ENCODE data around the gene PIK3CB. TPM values are rescaled to one million over a fixed set of nuclear protein-coding genes. Genes with fewer than 3 reads are reported as not detected.
"Not testable (repeated sequence)": the region's sequence is repeated elsewhere in the genome, so short reads cannot be mapped to it uniquely, and the experiment has no call there.

Gene PIK3CB
- total RNA-seq, 6 experiments from 2014 or later, result 12.6 to 18.3 (median 15.8) TPM

- no peak overlapping the region for H3K27ac Mint-ChIP-seq
- no peak for DNase-seq
Observed at GRCh38 chr3:138785951-138786350, 48.8 kb downstream of the PIK3CB start.

GRCh38 chr3:138785362-138785857, 49.3 kb downstream of the PIK3CB start:
- not testable (repeated sequence) for H3K4me3 Mint-ChIP-seq; H3K27me3 Mint-ChIP-seq (ENCODE audit: insufficient read depth); H3K36me3 Mint-ChIP-seq (ENCODE audit: low read depth)

More at GRCh38 chr3:138785951-138786350, 48.8 kb downstream of the PIK3CB start:
- no peak overlapping the region for H3K4me3 Mint-ChIP-seq
- no peaks in the 10 kb centered on the region for H3K9me3 Mint-ChIP-seq
- TF ChIP-seq CTCF (IDR thresholded peaks at IDR 0.05), result no peak
- peaks cover 8% of the 10 kb centered on the region for H3K36me3 Mint-ChIP-seq (ENCODE audit: low read depth)
- H3K27me3 Mint-ChIP-seq (ENCODE audit: insufficient read depth), result no peaks in the 10 kb centered on the region
- H3K4me1 Mint-ChIP-seq (ENCODE audit: low read depth), result peaks cover 7% of the 10 kb centered on the region

GRCh38 chr3:138782755-138783154, 52.0 kb downstream of the PIK3CB start:
- DNase-seq, result no peak
- Mint-ChIP-seq H3K9me3 (no peaks in the 10 kb centered on the region), H3K4me1 (ENCODE audit: low read depth) (peaks cover 7% of the 10 kb centered on the region), H3K27ac (no peak overlapping the region), H3K4me3 (no peak overlapping the region), H3K36me3 (ENCODE audit: low read depth) (peaks cover 19% of the 10 kb centered on the region), H3K27me3 (ENCODE audit: insufficient read depth) (no peaks in the 10 kb centered on the region)
- no peak for TF ChIP-seq CTCF (IDR thresholded peaks at IDR 0.05)

More at GRCh38 chr3:138785362-138785857, 49.3 kb downstream of the PIK3CB start:
- H3K9me3 Mint-ChIP-seq; H3K4me1 Mint-ChIP-seq (ENCODE audit: low read depth); H3K27ac Mint-ChIP-seq; DNase-seq: not testable (repeated sequence)

GRCh38 chr3:138781012-138781470, 53.7 kb downstream of the PIK3CB start:
- DNase-seq, result no peak
- Mint-ChIP-seq H3K27ac (no peak overlapping the region), H3K36me3 (ENCODE audit: low read depth) (peaks cover 20% of the 10 kb centered on the region), H3K4me1 (ENCODE audit: low read depth) (no peaks in the 10 kb centered on the region), H3K4me3 (no peak overlapping the region), H3K27me3 (ENCODE audit: insufficient read depth) (no peaks in the 10 kb centered on the region), H3K9me3 (no peaks in the 10 kb centered on the region)
- TF ChIP-seq CTCF (IDR thresholded peaks at IDR 0.05), result no peak

- TF ChIP-seq CTCF (IDR thresholded peaks at IDR 0.05), result no peak
- DNase-seq, result no peak
- Mint-ChIP-seq H3K9me3 (no peaks in the 10 kb centered on the region), H3K36me3 (ENCODE audit: low read depth) (peaks cover 18% of the 10 kb centered on the region), H3K27ac (no peak overlapping the region), H3K4me1 (ENCODE audit: low read depth) (peaks cover 21% of the 10 kb centered on the region), H3K4me3 (no peak overlapping the region), H3K27me3 (ENCODE audit: insufficient read depth) (no peaks in the 10 kb centered on the region)
Observed at GRCh38 chr3:138778643-138779042, 56.1 kb downstream of the PIK3CB start.

GRCh38 chr3:138776961-138777360, 57.8 kb downstream of the PIK3CB start:
- no peaks in the 10 kb centered on the region for H3K9me3 Mint-ChIP-seq
- DNase-seq, result no peak
- no peak overlapping the region for H3K27ac Mint-ChIP-seq
- H3K27me3 Mint-ChIP-seq (ENCODE audit: insufficient read depth), result no peaks in the 10 kb centered on the region
- peaks cover 24% of the 10 kb centered on the region for H3K4me1 Mint-ChIP-seq (ENCODE audit: low read depth)
- TF ChIP-seq CTCF (IDR thresholded peaks at IDR 0.05), result no peak
- peaks cover 12% of the 10 kb centered on the region for H3K36me3 Mint-ChIP-seq (ENCODE audit: low read depth)
- H3K4me3 Mint-ChIP-seq, result no peak overlapping the region

Data from HFFc6 (cell line).